G401.6 (cell line): ENCODE measurements around the gene SPATA21.
A peak's percentile ranks its signal among the peaks of the same experiment; 100 is the strongest.

ENCODE experiments used
- FAIRE-seq: peaks from 2 replicates; lab custom pipeline; 2012; peaks lifted over from hg19 to GRCh38; lab: Jason Lieb, UNC

The SPATA21 gene

DNA sequence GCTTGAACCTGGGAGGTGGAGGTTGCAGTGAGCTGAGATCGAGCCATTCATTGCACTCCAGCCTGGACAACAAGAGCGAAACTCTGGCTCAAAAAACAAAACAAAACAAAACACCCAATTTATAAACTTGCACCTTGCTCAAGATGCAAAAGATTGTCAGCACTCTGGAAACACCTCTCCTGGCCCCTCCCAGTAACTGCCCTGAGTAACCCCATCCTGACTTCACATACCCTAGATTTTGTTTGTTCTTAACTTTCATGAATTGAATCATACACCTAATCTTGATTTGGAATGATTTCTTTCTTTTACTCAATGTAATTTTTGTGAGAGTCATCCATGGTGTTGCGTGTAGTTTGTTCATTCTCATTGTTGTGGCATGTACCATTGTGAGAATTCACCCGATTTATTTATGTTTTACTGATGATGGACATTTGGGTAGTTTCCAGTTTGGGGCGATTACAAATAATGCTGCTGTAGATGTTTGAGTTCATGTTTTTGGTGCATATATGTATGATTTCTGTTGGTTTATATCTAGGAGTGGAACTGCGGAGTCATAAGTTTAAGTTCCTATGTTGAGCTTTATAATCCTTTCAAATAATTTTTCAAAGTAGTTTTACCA is 13.7 kb upstream of the SPATA21 start:
- FAIRE-seq, result no peak

DNA sequence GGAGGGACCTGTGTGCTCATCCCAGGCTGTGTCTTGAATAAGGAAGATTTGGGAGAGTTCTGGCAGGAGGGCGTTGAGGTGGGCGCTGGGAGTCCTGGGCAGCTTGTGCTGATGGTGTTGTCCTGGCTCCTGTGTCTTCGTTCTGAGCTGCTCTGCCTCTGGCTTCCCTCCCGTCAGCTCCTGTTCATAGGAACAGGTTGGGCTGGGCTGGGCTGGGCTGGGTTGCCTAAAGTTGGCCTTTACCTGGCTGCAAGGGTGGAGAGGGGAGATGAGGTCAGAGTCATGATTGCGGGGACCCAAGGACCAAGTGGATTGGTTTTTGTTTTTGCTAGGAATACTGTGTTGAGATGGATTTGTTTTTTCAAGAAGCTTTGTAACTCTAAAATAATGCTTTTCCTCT is 12.4 kb upstream of the SPATA21 start:
- no peak for FAIRE-seq

DNA sequence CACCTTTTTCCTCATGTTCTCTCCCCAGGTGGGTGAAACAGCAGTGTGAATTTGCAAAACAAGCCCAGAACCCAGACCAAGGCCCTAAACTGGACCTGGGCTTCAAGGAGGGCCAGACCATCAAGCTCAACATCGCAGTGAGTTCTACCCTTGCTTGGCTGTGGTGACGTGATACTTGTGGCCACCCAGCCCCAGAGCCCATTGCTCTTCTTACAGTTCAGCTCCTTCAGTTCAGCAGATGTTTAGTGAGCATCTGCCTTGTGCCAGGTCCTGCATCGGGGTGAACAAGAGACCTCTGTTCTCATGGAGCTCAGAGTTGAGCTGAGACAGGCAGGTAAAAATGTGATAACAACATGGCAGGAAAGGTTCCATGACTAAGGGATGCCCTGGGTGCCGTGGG is 11.8 kb upstream of the SPATA21 start:
- FAIRE-seq, result no peak

DNA sequence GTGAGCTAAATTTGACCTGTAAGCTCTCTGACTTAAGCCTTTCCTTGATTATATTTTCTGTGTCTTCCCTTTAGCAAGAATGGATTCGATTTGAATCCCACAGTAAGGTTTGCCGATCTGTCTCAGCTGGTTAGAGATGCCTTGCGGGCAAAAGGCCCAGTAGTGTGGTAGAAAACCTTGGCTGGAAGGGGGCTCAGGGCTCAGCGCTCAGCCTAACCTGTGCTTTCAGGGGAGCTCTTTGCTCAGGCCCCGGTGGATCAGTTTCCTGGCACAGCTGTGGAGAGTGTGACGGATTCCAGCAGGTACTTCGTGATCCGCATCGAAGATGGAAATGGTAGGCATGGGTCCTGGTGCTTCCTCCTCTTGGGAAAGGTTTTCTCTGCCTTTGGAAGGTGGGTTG is 10.4 kb upstream of the SPATA21 start:
- FAIRE-seq, result no peak

DNA sequence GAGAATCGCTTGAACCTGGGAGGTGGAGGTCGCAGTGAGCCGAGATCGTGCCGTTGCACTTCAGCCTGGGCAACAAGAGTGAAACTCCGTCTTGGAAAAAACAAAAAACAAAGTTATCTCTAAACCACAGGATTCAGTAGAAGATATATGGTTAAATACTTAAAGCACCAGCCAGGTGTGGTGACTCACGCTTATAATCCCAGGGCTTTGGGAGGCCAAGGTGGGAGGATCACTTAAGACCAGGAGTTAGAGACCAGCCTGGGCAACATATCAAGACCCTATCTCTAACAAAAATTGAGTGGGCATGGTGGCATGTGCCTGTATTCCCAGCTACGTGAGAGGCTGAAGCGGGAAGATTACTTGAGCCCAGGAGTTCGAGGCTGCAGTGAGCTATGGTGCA is 8.9 kb upstream of the SPATA21 start:
- no peak for FAIRE-seq

DNA sequence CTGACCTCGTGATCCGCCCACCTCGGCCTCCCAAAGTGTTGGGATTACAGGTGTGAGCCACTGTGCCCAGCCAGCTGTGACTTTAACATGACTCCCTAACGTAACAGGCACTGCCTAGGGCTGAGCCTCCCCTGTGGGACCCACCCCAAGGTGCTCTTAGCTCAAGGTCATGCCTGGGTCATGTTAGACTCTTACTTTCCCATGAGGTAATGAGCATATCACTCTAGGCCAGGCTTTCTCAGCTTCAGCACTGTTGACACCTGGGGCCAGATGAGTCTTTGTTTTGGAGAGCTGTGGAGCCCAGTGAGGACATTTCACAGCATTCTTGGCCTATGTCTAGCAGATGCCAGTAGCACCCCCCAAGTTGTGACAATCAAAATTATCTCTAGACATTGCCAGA is 7.8 kb upstream of the SPATA21 start:
- FAIRE-seq, result no peak

DNA sequence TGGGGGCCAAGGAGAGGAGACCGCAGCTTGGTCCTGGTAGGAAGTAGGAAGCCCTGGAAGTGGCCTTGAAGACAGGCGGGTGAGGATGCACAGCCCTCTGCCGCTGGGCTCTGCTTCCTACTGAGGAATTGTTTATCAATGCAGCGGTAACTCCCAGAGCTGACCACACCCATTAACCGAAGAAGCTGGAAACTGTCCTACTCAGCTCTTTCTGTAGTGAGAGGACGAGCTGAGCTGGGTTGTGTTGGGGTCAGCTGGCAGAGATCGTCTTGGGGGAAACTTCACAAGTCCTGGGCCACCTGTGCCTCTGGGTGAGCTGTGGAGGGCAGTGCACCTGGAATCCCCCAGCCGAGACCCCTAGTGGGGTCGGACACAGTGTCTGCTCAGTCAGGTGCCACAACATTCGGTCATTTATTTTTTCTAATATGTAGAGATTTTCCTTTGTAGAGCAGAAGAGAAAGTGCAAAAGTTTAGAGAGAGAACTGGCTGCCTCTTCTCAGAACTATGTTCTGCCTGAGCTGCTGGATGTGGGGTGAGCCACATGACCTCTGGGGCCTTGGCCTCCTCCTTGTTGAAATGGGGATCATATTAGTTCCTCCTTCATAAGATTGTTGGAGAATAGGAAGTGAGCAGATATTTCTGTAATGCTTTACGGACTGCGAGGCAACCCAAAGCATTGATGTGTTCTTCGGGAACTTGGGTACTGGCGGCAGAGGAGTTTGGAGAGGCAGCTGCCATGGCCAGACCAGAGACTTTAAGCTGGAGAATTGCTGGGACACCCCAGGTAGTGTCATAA is 6.9 kb upstream of the SPATA21 start:
- FAIRE-seq, result no peak

DNA sequence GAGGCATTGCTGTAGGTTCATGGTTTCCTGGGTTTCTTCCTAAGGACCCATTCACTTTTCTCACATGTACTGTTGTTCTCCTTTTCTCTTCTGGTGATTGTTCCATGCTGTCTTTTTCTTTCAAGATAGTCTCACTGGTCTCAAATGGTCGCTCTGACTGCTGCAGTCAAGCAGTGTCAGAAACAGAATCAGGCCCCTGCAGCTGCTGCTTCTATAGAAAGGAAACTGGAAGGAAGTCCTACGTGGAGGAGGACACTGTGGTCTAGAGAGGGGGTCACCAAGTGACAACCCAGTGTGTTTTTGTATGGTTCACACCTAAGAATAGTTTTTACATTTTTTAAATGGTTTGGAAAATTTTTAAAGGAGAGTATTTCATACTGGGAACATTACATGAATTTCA is 5.7 kb upstream of the SPATA21 start:
- FAIRE-seq, result no peak

DNA sequence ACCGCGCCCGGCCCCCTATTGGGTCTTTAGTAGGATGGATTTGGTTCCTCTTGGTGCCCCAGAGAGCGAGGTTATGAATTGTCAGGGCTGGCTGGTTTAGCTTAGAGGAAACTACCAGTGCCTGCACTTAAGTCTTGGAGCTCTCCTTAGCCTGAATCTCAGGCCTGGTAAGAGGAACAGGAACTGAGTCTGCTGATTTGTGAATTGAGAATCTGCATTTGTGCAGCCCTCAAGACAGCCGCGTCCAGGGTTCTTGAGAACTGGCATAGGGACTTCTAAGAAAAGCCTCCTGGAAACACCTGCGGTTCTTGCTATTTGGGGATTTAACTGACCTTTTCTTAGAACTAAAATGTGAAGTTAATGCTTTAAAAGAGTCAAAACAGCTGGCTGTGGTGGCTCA is 5.0 kb upstream of the SPATA21 start:
- no peak for FAIRE-seq

DNA sequence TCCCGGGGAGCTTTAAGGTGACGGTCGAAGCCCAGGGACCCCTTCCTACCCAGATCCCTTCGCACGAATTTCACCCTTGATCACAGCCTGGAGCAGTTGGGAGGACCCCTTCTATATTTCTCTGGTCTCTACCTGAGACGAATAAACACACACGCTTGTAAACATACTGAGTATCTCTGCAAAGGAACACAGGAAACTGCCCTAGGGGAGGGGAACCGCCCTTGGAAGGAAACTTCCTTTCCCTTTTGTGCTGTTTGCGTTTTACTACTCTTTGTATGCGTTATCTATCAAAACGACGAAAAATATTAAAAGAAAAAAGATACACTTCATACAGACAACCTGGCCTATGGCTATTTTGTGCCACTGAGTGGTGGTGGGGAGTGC is 4.0 kb upstream of the SPATA21 start:
- FAIRE-seq, result no peak

DNA sequence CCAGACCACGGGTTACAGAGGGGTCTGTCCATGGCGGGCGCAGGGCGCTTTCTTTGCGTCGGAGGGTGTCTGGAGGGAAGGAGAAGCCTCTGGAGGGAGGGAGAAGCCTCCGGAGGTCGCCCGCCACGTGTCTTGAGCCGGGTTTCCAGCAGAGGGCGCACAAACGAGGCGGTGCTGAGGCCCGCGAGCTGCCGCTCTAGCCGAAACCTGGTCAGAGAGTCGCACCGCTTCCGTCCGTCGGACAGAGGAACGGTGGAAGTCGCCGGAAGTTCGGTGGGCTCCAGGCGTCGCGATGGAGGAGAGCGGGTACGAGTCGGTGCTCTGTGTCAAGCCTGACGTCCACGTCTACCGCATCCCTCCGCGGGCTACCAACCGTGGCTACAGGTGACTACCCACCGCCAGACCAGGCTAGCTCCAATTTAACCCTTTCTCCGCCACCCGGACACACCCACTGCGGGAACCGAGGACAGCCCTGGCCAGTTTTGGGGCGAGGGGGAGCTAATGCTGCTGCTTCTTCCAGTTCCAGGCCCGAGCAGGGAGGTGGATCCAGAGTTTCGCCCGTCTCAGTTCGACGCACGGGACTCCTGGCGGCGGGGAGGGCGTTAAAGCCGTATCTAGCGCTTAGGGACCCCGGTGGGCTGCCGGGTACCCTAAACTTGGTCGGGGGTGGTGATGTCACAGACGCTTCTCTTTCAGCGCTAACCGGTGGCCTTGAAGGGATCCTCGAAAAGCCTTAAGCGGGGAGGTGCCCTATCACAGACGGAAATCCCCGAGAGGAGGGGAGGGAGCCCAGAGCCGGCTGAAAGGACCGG is 3.5 kb upstream of the SPATA21 start, which contains the start of gene NECAP2:
Gene NECAP2, plus strand, starts transcription at position 255 of the 812 bp plus-strand sequence. Its CDS starts 38 bp downstream, at position 293.
- FAIRE-seq, result peak; percentile 74

DNA sequence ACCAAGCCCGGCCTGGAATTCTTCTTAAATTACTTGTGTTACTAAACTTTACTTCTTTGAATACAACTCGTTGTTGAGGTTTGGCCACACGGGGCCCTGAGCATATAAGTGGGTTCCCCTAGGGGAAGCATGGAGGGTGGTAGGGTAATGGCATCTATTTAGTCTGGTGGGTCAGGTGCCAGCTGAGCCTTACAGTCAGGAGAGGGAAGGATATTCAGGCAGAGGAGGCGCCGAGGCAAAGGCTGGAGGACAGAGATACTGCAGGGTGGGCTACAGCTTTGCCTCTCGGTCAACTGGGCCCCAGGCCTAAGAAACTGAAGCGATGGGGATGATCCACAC is 2.9 kb upstream of the SPATA21 start:
- FAIRE-seq, result no peak

DNA sequence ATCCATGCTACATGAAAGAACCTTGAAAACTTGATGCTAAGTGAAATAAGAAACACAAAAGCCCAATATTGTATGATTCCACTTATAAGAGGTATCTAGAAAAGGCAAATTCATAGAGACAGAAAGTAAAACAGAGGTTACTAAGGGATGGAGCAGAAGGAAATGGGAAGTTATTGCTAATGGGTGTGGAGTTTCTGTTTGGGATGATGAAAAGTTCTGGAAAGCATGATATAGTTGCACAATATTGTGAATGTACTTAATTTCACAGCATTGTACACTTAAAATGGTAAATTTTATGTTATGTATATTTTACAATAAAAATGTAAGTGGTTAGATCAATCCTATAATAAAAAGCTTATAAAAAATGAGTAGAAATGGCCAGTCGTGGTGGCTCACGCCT is 1.7 kb upstream of the SPATA21 start:
- FAIRE-seq, result no peak

DNA sequence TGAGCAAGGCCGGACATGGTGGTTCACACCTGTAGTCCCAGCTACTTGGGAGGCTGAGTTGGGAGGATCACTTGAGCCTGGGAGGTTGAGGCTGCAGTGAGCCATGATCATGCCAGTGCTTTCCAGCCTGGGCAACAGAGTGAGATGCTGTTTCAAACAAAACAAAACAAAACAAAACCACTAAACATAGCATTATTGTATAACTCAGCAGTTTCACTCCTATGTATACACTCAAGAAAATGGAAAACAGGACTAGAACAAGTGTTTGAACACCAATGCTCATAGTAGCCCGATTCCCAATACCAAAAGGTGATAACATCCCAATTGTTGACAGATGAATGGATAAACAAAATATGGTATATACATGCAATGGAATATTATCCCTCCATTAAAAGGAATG is 1.3 kb upstream of the SPATA21 start:
- no peak for FAIRE-seq

DNA sequence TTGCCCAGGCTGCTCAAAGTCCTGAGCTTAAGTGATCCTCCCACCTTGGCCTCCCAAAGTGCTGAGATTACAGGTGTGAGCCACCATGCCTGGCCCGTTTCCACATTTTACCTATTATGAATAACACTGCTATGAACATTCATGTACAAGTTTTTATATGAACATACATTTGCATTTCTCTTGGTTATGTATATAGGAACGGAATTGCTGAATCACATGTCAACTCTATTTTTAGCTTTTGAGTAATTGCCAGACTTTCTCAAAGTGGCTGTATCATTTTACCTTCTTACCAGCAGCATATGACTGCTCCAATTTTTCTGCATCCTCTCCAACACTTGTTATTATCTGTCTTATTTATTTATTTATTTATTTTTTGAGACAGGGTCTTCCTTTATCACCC is 2.7 kb downstream of the SPATA21 start:
- no peak for FAIRE-seq

DNA sequence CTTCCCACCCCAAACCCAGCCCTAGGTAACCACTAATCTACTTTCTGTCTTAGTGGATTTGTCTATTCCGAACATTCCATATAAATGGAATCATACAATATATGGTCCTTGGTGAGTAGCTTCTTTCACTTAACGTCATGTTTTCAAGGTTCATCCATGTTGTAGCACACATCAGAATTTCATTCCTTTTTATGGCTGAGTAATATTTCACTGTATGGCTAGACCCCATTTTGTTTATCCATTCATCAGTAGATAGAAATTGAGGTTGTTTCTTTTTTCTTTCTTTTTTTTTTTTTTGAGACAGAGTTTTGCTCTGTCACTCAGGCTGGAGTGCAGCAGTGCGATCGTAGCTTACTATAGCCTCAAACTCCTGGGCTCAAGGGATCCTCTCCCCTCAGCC is 3.2 kb downstream of the SPATA21 start:
- no peak for FAIRE-seq

DNA sequence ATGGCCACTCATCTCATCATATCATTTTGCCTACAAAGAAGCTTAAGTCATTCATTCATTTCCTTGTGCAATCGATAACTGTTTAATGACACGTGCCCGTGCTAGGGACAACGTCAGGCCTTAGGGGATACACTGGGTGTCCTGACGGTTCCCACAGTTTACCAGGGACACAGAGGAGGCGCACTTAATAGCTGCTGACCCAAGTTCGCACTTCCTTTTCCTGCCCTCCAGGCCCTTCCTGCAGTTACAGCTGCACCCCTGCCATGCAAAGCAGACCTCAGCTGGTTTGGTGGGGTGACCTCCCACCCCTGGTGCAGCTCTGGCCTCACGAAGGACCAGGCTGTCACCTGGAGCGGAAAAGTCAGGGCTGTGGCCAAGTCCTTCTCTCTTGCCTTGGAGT is 4.2 kb downstream of the SPATA21 start:
- no peak for FAIRE-seq

DNA sequence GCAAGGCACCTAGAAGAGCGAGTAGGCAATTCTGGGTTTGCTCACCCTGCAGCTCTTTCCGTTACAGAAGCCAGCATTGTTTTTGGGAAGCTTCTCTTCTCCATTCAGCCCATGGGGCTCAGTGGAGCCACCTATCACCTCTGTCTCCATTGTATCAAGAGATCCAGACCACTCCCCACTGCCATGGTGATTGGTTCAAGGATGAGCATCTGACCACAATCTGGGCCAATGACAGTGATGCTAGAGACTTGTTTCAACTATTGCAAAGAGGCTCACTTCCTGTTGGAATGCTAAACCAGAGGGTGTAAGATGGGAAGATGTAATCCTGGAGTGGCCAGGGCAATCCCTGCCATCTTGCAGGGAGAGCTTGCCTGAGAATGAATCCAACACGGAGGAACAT is 6.6 kb downstream of the SPATA21 start:
- no peak for FAIRE-seq

DNA sequence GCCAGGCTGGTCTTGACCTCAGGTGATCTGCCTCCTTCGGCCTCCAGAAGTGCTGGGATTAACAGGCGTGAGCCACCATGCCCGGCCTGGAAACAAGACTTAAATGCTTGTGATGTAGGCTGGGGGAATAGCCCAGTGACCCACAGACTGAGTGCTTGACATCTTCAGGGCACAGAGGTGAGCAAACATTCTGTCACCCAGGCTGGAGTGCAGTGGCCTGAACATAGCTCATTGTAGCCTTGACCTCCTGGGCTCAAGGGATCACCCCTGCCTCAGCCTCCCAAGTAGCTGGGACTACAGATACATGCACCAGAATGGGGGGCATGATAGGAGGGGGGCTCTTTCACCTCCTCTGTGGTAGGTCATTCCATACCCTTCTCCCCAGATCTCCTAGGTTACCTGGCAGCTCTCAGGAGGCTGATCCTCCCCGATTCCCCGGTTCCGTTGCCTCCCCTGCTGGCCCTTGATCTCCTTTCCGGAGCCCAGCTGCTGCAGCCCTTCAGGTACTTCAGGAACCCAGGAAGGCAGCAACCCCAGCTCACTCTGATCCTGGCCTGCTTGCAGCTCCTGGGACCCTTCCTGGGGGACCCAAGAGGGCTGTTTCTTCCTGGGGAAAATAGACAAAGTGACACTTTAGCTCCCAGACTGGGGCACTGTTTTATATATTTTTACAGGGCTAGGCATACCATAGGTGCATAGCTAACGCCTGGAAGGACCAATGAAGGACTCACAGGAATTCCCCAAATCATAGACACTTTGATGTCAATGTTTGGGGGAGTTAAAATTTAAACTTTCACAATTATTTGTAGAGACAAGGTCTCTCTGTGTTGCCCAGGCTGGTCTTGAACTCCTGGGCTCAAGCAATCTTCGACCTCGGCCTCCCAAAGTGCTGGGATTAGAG is 11.8 kb downstream of the SPATA21 start:
- no peak for FAIRE-seq

DNA sequence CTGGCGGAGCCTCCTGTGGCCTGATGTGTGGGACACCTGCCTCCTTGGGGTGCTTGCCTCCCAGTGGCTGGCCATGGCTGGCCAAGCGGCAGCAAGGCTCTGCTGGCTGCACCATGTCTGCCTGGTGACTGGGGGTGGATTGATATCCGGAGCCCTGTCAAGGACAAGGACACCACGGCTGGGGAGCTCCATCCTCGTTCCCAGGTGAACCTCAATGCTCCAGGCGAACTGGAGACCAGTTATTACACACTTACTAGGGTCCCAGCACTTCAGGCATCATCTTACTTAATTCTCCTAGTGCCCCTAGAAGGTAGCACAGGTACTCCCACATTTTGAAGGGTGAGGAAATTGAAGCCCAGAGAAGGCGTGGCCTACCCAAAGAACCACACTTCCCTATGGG is 15.2 kb downstream of the SPATA21 start:
- no peak for FAIRE-seq

DNA sequence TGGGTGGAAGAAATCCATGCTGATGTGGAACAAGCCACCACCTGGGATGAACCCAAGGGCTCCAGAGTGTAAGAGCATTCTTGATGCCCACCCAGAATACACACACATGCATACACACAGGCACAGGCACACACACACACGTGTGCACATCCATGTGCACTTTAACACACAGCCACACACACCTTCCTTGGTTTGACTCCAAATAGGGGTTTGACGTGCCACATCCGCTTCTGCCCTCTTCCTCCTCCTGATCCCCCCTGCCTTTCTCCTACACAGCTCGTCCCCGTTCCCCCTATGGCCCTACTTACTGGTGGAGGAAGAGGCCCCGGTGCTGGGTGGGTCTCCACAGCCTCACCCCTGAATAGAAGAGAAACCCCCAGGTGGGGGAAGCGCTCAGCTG is 16.0 kb downstream of the SPATA21 start:
- FAIRE-seq, result no peak

DNA sequence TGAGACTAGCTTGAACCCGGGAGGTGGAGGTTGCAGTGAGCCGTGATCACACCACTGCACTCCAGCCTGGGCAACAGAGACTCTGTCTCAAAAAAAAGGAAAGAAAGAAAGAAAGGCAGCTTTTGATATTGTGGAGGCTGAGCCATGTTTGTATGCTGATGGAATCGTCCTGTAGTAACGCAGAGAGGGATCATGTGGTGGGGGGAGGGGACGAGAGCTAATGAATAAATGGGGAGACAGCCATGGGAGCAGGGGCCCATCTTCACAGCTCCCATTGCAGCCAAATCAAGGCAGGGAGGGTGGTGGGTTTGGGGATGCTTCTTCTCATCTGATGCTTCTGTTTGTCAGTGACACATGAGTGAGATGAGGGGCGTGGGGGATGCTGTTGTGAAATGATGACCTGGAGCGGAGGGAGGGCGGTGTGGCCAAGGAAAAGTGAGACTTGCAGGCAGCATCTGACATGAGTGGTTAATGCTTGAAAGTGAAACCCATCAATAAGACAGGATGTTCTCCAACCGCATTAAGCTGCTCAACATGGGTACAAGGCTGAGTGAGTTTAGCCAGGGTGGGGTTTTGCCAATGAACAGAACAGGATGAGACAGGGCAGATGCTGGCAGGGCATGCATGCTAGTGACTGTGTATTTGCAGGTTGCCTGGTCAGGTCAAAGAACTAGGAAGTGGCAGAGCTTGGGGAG is 16.7 kb downstream of the SPATA21 start:
- no peak for FAIRE-seq
